Activated CD8-positive, alpha-beta memory T cell treated with anti-CD3 and anti-CD28 coated beads, Interleukin-2, amount 50 U/mL, for 24 hours (primary cell): ENCODE results near the gene GINS1.
"Not testable (repeated sequence)": the region's sequence is repeated elsewhere in the genome, so short reads cannot be mapped to it uniquely, and the experiment has no call there.

ENCODE experiments used
- DNase-seq: peaks from one replicate; pipeline ENCODE4 v3.0.0-alpha.2; 2020; ENCODE audit errors: extremely low read depth

GINS1 gene

GRCh38 chr20:25389858-25390537 is 17.5 kb upstream of the GINS1 start:
- no peak for DNase-seq

- peak; percentile 81 for DNase-seq
Measured at GRCh38 chr20:25390538-25391528, 16.6 kb upstream of the GINS1 start, which contains the start of gene ABHD12. Gene ABHD12, minus strand, starts transcription at chr20:25390835. Its CDS starts 132 bp downstream, at chr20:25390703.

DNA sequence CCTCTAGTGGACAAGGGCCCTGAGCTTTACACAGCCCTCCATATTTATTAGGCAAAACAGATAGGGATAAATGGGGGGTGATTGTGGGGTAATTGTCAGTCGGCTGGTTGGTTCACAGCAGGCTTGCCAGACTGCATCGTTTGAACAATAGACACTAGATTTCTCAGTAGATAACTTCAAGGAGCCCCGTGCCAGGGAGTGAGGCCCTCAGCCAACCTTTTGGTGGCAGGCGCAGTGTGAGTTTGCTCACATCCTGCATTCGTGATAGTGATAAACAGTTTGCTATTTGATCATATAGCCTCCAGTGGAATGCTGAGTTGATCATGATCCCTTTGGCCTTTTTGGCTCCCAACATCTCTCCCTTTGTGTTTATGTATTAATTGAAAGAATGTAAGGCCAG is 13.2 kb upstream of the GINS1 start:
- no peak for DNase-seq

DNA sequence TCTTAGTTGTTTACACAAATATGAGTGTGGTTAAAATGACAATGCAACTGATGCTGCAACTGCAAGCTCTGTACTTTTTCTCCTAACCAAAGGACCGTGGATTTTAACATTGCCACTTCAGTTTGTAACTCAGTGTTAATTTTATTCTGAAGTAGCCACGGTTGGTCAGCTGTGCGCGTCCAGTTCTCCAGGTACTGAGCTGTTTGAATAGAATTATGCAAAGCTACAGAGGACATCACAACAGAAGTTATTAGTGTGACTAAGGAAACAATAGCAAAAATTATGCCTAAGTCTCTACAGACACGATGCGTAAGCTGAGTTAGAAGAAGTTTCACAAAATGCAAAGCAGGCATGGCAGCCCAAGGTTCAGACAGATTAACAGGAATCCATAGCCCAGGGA is 12.5 kb upstream of the GINS1 start:
- no peak for DNase-seq

- no peak for DNase-seq
Measured at GRCh38 chr20:25397096-25397495, 10.4 kb upstream of the GINS1 start.

GRCh38 chr20:25397821-25398220 is 9.7 kb upstream of the GINS1 start:
- DNase-seq: no peak

GRCh38 chr20:25398376-25399036 is 9.0 kb upstream of the GINS1 start:
- no peak for DNase-seq

- DNase-seq: no peak
Measured at GRCh38 chr20:25399037-25399430, 8.4 kb upstream of the GINS1 start.

DNA sequence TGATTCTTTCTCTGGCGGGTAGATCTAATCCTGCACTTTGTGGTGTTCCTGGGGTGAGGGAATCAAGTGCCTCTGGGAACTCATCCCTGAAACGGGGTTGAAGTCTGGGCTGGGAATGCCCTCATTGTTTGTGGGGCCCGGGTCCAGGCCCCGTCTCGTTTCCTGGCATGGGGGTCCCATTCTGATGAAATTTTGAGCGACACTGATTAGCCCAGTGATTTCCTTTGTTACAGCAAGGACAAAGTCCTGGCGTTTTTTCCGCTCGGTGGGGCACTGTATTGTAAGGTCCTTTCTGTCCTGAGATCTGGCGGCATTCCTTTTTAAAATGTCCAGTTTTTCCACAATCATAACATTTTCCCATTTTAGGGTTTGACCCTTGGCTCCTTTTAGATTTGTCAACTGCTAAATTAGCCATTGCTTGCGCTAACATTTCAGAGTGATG is 7.2 kb upstream of the GINS1 start:
- DNase-seq: not testable (repeated sequence)

DNA sequence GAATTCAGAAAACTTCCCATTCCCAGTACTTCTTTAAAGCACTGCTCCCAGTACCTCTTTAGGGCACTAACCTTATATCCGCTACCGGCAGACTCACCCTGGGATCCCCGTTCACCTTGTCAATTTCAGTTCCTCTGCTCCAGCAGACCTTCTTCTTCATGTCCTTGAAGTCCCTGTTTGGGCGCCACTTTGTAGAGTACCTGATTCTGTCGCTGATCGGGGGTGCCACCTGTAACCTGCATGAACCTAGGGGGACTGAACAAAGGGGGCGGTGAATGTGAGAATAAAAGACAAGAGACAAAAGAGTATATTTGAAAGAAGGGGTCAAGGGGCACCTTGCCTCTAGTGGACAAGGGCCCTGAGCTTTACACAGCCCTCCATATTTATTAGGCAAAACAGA is 4.9 kb upstream of the GINS1 start:
- no peak for DNase-seq

GRCh38 chr20:25408170-25408547 is 686 bp downstream of the GINS1 start:
- no peak for DNase-seq

- no peak for DNase-seq
Measured at GRCh38 chr20:25408890-25409289, 1.4 kb downstream of the GINS1 start.

DNA sequence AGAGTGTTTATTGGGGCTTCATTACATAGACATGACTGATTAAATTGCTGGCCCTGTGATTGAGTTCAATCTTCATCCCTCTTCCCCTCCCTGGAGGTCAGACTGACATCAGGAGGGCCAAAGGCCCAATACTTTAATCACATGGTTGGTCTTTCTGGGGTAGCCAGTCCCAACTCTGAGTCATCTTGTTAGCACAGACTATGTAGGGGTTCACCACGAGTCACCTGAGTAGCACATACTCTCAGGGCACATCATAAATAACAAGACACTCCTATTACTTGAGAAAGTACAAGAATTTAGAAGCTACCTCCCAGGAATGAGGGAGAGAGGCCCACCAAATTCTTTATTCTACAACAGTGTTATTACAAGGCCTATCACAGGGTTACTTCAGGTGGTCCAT is 11.3 kb downstream of the GINS1 start:
- DNase-seq: no peak

- DNase-seq: no peak
Measured at GRCh38 chr20:25421102-25421501, 13.6 kb downstream of the GINS1 start.

DNA sequence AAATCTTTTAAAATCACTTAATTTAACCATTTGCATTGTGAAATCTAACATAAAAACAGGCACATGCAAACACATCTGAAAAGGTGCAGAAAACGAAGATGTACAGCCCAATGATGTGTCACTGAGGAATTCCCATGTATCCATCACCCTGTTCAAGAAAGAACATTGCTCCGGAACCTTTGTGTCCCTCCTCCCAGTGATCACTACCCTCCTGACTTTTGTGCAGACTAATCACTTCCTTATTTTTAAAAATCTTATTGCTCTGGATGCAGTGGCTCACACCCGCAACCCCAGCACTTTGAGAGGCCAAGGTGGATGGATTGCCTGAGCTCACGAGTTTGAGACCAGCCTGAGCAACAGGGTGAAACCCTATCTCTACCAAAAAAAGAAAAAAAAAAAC is 14.6 kb downstream of the GINS1 start:
- DNase-seq: no peak

GRCh38 chr20:25424536-25424935 is 17.1 kb downstream of the GINS1 start:
- DNase-seq: no peak

DNA sequence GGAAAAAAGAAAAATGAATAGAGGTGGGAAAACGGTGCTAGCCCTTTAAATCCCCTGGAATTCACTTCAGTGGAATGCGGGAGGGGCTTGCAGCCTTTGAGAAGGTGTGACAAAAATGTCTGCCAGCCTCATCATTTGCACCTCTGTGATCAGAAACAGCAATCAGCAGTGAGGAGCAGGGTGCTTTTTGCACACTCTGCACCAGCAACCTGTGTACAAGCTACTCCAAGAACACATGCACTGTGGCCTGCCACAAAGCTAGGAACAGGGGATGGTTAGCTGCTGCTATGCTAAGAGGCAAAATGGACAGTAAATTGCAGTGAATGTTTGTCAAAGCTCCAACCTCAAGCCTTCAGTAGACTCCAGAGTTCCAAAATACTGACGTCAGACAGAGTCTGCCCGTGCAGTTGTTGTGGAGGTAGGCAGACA is 29.7 kb downstream of the GINS1 start:
- DNase-seq: no peak

GRCh38 chr20:25439328-25439727 is 31.9 kb downstream of the GINS1 start:
- no peak for DNase-seq

- no peak for DNase-seq
Measured at GRCh38 chr20:25444556-25444955, 37.1 kb downstream of the GINS1 start.

- DNase-seq: no peak
Measured at GRCh38 chr20:25447671-25448070, 40.2 kb downstream of the GINS1 start.

DNA sequence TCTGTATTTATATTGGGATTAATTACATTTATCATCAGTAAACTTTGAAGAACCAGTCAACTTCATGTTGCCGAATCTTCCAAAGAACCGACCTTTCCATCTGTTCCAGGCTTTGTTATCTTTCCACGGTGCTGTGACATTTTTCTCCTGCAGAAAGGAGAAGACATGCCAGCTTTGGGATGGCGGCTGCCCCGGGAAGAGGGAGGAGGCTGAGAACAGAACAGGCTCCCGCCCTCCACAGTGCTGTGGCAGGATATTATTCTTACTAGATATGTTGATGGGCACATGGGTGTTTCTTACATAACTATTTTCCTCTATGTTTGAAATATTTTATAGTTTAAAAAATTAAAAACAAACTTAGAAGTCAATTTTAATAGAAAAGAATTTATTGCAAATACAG is 44.9 kb downstream of the GINS1 start:
- DNase-seq: no peak
